ENCODE data around the gene JPH3.

JPH3 gene

DNA sequence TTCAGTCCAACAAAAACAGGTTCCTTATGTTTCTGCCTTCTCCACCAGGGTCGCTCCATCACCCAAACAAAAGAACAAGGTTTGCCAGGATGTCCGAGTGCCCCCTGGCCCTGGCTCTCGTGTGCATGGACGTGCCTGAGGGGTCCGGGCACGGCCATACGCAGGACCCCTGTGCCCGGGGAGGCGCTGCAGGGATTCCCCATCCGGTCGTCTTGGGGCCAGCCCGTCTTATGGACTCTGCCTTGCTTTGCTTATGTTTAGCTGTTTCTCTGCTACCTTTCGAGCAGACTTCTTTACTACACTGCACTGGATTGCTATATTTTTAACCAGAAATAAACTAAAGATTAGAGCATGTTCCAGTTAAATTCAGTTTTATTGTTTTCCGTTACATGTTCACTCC, 95.5 kb downstream of the JPH3 start:
- no peak for DNase-seq (ENCODE audit: low read depth)

DNA sequence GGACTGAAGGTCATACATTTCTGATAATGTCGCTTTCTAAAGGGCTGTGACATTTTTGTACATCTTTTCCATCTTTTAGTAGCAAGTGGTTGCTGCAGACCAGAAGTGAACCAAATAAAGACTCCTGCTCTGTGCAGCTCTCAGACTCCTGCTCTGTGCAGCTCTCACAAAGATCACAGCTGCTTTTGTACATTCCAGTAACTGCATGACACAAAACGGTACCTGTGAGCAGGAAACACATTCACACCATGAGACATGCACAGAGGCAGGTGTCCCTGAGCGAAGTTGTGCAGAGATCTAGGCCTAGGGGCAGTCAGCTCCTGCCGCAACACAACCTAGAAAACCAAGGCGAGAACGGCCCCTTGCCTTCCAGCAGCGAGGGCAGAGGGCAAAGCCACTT, 95.9 kb downstream of the JPH3 start:
- no peak for DNase-seq (ENCODE audit: low read depth)

DNA sequence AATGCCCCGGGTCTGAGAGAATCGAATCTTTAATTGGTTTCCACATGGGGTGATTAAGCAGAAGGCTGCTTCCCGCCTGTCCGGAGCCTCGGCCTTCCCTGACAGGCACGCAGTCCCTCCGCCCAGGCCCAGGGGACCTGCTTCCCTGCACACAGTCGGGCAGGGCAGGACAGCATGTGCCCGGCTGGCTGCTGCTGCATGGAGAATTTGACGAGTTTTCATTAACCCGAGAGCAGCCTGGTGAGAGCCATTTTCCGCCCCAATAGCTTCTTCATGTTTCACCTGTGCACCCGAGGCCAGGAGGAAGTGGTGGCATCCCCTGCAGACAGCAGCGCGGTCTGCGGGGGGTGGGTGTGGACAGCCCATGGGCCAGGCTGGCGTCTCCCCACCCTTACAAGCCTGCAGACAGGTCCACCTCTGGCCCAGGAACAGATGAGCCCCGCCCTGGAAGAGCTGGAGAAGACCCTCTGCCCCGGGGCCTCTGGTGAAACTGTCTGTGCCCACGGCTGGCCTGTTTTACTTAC, 96.4 kb downstream of the JPH3 start:
- no peak for DNase-seq (ENCODE audit: low read depth)

DNA sequence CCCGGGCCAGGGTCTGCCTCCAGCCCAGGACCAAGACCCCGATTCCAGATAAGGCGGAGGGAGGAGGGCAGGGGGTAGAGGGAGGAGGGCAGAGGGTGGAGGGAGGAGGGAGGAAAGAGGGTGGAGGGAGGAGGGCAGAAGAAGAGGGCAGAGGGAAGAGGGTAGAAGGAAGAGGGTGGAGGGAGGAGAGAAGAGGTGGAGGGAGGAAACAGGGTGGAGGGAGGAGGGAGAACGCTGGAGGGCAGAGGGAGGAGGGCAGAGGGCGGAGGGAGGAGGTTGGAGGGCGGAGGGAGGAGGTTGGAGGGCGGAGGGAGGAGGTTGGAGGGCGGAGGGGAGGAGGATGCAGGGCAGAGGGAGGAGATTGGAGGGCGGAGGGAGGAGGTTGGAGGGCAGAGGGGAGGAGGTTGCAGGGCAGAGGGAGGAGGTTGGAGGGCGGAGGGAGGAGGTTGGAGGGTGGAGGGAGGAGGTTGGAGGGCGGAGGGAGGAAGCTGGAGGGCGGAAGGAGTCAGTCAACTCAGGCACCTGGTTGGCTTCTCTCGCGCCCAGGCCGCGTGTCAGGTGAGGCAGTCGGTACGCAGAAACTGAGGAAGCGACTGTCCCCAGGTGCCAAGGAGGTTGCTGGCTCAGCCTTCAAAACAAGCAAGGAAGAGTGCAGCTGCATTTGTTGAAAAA, 98.2 kb downstream of the JPH3 start:
- DNase-seq (ENCODE audit: low read depth): no peak

DNA sequence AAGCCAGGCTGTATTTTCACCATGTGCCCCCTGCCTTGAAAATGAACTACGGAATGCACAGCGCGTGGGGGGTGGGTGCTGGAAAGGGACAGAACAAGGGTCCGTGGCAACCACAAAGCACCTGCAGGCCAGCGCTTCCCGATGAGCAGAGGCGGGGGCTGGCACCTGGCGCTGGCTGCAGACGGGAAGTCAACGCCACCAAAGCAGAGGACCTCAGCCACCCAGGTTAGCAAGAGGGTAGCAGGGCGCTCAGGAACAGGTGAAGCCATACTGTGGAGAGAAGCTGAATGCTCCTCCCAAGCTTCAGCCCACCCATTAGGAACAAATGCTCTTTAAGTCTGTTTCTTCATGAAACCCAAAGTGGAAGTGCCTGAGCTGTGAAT, 98.8 kb downstream of the JPH3 start:
- no peak for DNase-seq (ENCODE audit: low read depth)

DNA sequence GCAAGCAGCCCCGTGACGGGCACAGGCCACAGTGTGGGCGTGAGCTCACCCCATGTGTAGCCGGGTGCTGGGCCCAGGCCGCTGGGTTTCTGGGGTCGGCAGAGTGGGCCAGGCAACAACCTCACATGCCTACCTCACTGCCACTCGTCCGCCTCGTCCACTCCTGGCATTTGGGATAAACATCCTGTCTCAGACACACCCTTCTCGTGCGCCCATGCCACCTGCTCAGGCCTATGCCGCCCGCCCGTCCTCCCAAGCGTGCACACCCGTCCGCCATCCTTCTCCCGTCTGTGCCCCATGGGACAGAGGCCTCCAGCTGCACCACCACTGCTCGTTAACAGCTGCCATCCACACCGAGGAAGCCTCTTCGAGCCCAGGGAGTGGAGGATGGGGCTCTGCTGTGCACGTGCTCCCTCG, 99.2 kb downstream of the JPH3 start:
- DNase-seq (ENCODE audit: low read depth): no peak

DNA sequence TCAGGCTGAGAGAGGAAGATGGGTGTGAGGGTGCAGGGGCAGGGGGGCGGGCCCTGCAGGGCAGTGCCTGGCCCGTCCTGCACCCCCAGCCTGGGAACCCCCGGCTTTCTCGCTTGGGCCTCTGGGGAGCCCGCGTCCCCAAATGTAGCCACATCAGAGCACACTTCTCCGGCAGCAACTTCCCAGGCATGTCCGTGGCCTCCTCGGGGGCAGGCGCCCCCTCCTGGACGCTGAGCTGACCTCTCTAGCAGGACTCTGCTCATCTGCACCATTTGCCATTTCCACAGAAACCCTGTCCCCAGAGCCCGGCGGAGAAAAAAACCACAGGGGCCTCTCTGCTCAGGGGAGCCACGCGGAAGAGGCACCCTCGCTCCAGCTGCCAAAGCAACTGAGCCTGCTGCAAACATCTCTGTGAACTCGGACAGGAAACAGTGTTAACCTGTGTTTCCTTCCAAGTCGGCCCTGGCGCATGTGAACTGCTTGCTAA, 100.1 kb downstream of the JPH3 start:
- no peak for DNase-seq (ENCODE audit: low read depth)

DNA sequence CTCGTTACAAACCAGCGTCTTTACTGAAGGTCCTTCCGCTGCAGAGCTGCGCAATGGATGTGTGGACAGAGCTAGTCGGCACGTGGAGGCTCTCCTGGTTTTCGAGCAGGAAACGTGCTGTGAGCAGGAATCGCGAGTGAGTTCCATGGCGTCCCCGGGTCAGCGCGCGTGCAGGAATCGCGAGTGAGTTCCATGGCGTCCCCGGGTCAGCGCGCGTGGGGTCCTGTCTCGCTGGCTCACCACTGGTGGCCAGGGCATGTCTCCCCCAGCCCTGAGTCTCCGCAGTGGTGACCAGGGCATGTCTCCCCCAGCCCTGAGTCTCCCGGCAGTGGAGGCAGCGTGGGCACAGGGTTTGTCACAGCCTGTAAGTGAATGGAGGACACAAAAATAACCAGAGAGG, 100.8 kb downstream of the JPH3 start:
- DNase-seq (ENCODE audit: low read depth): no peak

DNA sequence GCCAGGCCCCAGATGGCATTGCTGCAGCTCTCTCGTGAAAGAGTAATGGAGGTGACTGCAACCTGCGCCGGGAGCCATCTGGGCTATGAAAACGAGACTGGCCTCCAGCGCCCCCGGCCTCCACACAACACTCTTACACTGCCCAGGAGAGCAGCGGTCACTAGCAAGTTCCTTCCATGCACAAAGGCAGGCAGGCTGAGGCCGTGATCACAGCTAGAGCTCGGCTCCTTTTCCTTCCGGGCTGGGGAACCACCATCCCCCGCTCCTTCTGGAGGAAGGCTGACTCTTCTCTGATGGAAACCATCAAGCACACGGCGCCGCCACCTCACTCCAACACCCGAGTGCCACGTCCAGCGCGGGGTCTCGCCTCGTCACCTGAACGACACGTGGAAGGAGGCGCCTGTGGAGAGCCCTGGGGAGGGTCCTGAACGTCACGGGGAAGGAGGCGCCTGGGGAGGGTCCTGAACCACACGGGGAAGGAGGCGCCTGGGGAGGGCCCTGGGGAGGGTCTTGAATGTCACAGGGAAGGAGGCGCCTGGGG, 101.6 kb downstream of the JPH3 start:
- DNase-seq (ENCODE audit: low read depth): no peak

DNA sequence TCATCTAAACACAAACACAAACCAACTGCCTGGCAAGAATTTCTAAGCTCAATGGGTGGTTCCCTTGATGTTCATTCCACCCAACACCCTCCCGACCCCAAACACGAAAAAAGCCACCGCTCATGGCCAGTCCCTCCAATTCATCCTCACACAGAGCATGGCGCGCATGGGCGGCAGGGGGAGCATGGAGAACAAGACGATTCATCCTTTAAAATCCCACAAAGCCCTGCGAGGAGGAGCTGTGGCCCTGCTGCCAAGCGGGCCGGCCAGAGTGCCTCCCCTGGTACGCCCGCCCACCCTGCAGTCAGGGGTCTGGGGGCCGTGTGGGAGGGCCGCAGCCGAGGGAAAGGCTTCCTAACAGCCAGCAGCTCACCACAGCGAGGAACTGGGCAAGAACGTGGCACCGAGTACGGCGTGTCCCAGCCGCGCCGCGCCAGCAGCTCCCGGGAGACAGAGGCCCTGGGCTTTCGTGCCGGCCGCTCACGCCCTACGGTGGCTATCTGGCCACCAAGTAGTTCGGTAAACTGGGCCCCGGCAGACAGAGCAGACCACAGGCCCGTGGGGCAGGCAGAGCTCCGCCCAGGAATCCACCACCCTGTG, 102.5 kb downstream of the JPH3 start:
- DNase-seq (ENCODE audit: low read depth): no peak

DNA sequence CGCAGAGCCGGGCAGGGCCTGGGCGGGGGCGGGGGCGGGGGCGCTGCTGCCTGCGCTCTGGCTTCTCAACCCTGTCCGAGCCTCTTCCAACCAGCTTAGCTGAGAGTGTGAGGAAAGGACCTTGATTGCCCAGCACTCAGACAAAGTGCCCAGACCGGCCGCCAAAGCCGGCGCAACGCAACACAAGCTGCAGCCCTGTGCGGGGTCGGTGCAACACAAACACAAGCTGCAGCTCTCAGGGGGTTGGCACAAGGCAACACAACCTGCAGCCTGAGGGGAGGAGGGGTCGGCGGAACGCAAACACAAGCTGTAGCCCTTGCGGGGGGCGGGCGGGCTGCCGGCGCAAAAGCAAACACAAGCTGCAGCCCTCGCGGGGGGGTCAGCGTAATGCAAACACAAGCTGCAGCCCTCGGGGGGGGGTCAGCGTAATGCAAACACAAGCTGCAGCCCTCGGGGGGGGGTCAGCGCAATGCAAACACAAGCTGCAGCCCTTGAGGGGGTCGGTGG, 103.5 kb downstream of the JPH3 start:
- DNase-seq (ENCODE audit: low read depth): no peak

DNA sequence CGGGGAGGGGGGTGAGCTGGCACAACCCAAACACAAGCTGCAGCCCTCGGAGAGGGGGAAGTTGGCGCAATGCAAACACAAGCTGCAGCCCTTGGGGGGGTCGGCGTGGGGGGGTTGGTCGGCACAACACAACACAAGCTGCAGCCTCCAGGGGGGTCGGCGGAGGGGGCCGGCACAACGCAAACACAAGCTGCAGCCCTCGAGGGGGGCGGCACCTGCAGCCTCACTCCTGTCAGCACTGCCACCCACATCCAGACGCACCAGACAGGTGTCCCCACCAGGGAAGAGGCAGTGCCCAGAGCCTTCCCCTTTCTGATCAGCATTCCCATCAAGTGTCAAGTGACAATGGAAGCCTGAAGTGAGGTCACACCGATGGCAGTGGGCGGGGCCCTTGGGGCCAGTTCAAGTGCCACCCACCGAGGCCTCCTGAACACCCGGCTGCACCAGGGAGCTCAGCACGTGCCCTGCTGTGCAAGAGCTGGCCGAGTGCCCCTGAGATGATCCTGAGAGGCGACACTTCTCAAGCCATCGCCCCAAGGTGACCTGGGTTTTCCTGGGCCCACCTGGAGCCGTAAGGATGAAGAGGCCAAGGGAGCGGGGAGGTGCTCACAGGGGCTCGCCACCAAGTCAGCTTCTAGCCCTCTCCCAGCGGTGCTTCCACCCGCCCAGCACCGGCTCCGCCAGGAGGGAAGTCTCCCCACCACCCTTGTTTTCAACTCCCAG, 104.1 kb downstream of the JPH3 start:
- DNase-seq (ENCODE audit: low read depth): no peak

DNA sequence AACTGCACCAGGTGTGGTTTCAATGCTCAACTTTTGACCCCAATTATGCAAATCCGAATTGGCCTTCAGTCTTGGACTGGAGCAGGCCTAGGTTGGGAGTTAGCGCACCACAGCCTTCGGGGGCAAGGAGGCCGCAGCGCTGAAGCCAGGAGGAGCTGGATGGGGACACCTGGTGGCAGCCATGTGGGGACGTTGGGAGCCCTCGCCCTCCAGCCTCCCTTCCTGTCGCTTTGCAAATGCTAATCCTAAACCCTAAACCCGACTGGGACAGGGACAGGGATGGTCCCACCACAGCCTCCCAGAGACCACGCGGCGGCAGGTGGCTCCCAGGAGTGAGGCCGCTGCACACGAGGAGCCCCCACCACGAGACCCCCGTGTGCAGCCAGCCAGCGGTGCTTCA, 104.8 kb downstream of the JPH3 start:
- DNase-seq (ENCODE audit: low read depth): no peak

DNA sequence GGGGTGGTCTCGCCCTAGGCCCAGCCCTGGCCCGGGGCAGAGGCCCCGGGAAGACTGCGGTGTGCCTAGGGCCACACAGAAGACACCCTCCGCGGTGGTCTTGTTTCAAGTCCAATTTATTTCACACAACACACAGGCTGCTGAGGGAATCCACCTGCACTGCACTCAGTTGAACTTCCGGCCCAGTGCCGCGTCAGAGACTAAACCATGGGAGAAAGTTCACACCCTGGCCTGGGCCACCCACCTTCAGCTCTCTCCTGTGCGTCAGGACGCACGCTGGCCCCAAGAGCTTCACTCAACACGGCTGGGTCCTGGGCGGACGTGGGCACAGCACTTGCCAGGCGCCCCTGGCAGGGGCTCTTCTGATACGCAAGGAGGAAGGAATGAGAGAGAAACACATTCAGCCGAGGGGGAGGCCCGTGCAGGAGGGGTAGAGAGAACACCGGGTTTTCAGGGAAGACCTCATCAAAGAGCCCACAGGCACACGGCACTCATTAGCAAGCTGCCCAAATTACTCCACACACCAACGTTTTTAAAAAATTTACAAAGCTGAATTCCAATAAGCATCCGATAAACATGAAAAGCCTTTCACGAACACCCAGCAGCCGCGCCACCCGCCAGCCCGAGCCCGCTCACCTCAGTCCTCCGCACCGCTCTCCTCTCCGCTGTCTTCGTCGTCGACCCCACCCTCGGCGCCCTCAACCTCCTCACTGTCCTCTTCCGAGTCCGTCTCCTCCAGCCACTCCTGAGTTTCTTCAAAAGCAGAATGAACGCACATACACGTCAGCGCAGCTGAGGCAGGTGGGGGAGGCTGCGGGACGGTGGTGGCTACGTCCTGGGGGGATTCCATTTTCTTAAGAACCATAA, 105.6 kb downstream of the JPH3 start:
- no peak for DNase-seq (ENCODE audit: low read depth)

DNA sequence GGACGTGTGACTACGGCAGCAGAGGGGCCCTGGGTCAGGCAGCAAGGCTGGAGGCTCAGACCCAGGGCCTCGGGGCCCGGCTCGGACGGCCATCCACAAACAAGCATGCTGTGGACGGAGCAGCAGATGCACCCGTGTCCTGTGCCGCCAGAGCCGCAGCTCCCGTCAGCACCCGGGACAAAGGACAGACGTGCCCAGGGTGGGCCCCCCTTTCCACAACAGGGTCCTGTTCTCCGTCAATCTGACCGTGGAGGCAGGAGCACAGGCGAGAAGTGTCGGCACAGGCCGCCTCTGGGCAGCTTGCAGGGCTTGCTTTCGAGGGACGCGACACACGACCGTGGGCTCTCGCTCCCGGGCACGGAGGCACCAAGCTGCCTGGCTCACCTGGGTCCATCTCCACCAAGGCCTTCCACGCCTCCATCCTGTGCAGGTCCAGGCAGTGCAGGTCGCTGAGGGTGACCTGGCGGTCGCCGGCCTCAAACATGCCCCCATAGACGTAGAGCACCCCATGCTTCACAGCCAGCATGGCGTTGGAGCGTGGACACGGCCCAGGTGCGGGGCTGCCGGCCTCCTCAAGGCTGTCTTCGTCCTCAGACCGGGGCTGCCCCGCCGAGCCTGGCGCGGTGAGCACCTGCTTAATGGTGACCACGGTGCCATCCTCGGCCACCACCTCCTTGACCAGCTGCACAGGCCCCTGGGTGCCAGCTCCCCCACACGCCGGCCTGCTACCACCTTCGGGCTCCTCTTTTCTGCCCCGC, 106.8 kb downstream of the JPH3 start:
- no peak for DNase-seq (ENCODE audit: low read depth)

DNA sequence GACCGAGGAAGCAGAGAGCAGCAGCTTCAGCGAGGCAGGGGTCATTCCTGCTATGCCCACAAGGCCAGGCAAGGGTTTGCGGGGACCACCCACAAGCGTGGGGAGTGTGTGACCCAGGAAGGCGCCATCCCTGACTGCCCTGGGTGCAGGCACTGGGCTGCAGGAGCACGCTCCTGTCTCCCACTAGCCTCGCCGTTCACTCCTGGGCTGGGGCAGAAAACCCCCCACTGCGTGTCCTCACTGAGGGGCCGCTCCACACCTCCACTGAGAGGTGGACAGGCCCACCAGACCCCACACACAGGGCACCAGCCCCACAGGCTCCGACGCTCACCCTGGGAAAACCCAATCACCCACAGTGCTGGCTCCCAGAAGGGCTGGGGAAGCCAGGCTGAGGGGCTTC, 107.4 kb downstream of the JPH3 start:
- no peak for DNase-seq (ENCODE audit: low read depth)

DNA sequence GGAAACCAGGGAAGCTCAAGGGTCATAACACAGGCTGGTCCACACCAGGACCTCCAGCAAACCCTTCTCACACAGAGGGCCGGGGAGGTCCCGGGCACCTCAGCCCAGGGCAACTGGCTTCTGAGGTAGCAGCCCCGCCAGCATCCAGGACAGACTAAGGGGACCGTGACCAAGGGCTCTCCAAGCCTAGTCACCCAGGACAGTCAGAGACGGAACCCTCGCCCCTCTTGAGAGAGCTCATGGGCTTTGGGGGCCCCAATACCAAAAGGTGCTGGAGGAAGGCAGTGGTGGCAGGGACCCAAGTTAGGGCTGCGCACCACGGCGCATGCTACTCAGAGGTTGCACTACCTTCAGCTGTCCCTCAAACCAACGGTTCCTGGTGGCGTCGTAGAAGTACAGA, 108.6 kb downstream of the JPH3 start:
- DNase-seq (ENCODE audit: low read depth): no peak

DNA sequence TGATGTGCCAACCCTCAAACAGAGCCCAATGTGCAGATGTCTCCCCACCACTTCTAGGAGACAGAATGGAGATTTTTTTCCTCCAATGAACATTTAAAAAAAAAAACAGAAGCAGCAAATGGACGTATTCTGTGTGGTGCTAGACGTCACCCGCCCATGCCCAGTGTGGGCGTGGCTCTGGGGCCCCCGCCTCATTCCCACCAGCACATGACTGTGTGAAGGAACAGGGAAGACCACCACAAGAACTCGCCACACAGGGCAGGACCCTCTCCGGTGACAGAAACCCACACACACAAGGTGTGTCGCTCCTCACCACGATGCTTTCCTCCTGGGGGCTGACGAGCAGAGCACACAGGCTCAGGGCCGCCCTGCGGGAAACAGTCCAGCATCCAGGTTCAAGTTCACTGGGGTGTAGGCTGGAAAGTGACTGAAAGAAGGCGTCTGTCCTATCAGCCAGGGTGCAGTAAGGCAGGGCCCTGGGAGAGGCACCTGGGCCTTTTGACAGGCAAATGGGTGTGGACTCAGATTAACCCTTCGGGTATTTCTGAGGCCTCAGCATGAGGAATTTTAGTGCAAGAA, 110.0 kb downstream of the JPH3 start:
- DNase-seq (ENCODE audit: low read depth): no peak

DNA sequence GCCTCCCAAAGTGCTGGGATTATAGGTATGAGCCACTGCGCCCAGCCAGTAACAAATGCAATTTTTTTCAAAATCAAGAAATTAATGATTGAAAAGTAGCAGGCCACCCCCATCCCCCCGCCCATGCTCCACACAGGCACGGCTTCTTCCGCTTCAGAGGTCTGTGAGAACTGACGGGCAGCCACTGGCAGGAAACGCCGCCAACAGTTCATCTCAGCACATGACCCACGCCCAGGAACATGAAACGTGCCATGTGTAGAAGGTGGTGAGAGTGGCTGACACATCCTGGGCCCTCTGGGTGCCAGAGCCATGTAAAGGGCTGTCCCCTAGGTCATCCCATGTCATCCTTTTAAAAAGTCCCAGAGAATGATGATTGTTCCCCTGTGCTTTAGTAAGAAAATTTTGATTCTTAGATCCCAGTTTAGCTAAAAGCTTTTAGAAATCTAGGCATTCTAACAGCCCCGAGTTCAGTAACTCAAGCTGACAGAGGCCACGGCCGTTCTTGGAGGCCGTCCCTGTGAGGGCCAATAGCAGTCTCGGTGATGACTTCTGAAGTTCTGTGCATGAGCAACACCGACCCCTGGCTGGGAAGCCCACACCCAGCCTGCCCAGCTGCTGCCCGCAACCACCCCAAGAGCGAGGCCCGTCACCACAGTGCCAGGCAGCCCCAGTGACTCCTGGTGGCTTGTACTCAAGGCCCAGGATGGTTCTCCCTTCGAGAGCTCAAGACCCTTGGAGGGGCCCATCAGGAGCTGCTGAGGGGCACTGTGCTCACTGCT, 111.3 kb downstream of the JPH3 start:
- no peak for DNase-seq (ENCODE audit: low read depth)

DNA sequence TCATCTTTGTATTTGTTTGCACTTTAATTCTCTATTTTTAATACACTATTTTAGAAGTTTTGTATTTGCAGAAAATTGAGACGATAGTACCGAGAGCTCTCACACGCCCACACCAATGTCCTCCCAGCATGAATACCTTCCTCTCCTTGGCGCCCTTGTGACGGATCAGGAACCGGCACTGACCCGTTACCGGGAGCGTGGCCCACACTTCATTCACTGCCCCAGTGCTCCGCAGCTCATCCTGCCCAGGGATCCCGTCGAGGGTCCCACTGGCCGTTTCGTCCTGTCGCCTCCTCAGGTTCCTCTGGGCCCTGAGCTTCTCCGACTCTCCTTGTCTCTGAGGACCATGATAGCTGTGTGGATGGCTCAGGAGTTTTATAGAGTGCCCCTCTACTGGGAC, 112.9 kb downstream of the JPH3 start:
- DNase-seq (ENCODE audit: low read depth): no peak

All from non-pigmented ciliary epithelial cell (primary cell).